HepG2 (cell line): ENCODE measurements around the gene DNM1L. TPM values are rescaled to one million over a fixed set of nuclear protein-coding genes. Genes with fewer than 3 reads are reported as not detected.

Source experiments
- DR1 ChIP-seq: sonication (generic); formaldehyde crosslinking; IDR thresholded peaks from 2 replicates; pipeline ENCODE4 v1.8.0; 2021; ENCODE audit warnings: mild to moderate bottlenecking, missing genetic modification reagents, inconsistent platforms
- FOSL2 ChIP-seq: sonication (generic); formaldehyde crosslinking; IDR thresholded peaks from 2 replicates; pipeline ENCODE4 v1.4.0; 2020; ENCODE audit warnings: missing genetic modification reagents
- HIVEP1 ChIP-seq: sonication (generic); formaldehyde crosslinking; IDR thresholded peaks from 2 replicates; pipeline ENCODE4 v1.4.0; 2020; ENCODE audit warnings: mild to moderate bottlenecking, missing genetic modification reagents
- IKZF1 ChIP-seq: fragments of 450-650 bp; IDR thresholded peaks from 2 replicates; pipeline ENCODE4 v1.7.1; 2016
- KDM4B ChIP-seq: sonication (generic); formaldehyde crosslinking; IDR thresholded peaks from 2 replicates; pipeline ENCODE4 v1.4.0; 2020; ENCODE audit warnings: missing genetic modification reagents
- MBD4 ChIP-seq: IDR thresholded peaks from 2 replicates; pipeline ENCODE4 v1.6.1; 2012; ENCODE audit warnings: low read length, inconsistent platforms, borderline replicate concordance
- NAIF1 ChIP-seq: sonication (generic); formaldehyde crosslinking; IDR thresholded peaks from 2 replicates; pipeline ENCODE4 v1.5.0; 2020; ENCODE audit warnings: mild to moderate bottlenecking, missing genetic modification reagents, borderline replicate concordance
- SATB2 ChIP-seq: sonication (generic); formaldehyde crosslinking; IDR thresholded peaks from 2 replicates; pipeline ENCODE4 v1.5.0; 2020; ENCODE audit warnings: missing genetic modification reagents
- SKI ChIP-seq: fragments of 450-650 bp; IDR thresholded peaks from one replicate; pipeline ENCODE4 v1.6.1; 2018; ENCODE audit warnings: mild to moderate bottlenecking; ENCODE audit not compliant: partially characterized antibody
- SMAD3 ChIP-seq: sonication (generic); formaldehyde crosslinking; IDR thresholded peaks from 2 replicates; pipeline ENCODE4 v1.4.0; 2020; ENCODE audit warnings: missing genetic modification reagents
- ZBTB21 ChIP-seq: sonication (generic); formaldehyde crosslinking; IDR thresholded peaks from 2 replicates; pipeline ENCODE4 v1.4.0; 2020; ENCODE audit warnings: missing genetic modification reagents
- ZNF138 ChIP-seq: sonication (generic); formaldehyde crosslinking; IDR thresholded peaks from 2 replicates; pipeline ENCODE4 v1.5.0; 2020; ENCODE audit warnings: mild to moderate bottlenecking, low read depth, missing genetic modification reagents
- ZNF562 ChIP-seq: sonication (generic); formaldehyde crosslinking; IDR thresholded peaks from 2 replicates; pipeline ENCODE4 v1.8.0; 2022; ENCODE audit warnings: missing genetic modification reagents, borderline replicate concordance
- ZNF75D ChIP-seq: sonication (generic); formaldehyde crosslinking; IDR thresholded peaks from 2 replicates; pipeline ENCODE4 v1.8.1; 2023; ENCODE audit warnings: missing genetic modification reagents, mild to moderate bottlenecking, borderline replicate concordance
- ZSCAN30 ChIP-seq: sonication (generic); formaldehyde crosslinking; IDR thresholded peaks from 2 replicates; pipeline ENCODE4 v1.5.0; 2020; ENCODE audit warnings: mild to moderate bottlenecking, missing genetic modification reagents
- polyA plus RNA-seq, 8 experiments: library from polyadenylated mRNA; depleted of rRNA in 3 of 8; stranded (reverse) in 7 of 8; unstranded in 1 of 8; fragments of >200 nt; fragmentation: Illumina TruSeq in 4 of 8; extraction: Trizol in 4 of 8; gene quantifications; 2 replicates each; pipeline versions ENCODE4 v1.2.1 to v1.2.3, GENCODE V29; 2011 to 2016; ENCODE audit warnings: low read depth in 4 of 8, missing spikeins in 1 of 8, mixed read lengths in 1 of 8; ENCODE audit not compliant: insufficient read depth in 1 of 8
- total RNA-seq, 5 experiments: library from RNA; depleted of rRNA; stranded (reverse); fragments of >200 nt; fragmentation: Illumina TruSeq; extraction: Trizol; gene quantifications; 2 replicates each; pipeline ENCODE4 v1.2.3, GENCODE V29; 2016; ENCODE audit warnings: low read depth in 1 of 5
- TF ChIP-seq, protein P1 (sequence below), 2 experiments: sonication (generic) in 1 of 2; formaldehyde crosslinking in 1 of 2; IDR thresholded peaks; 2 replicates each; pipeline versions ENCODE4 v1.5.1 to v1.6.1; 2011 to 2020; ENCODE audit warnings: borderline replicate concordance in 1 of 2, low read depth in 1 of 2, low read length in 1 of 2, mild to moderate bottlenecking in 1 of 2, missing genetic modification reagents in 1 of 2, moderate library complexity in 1 of 2
- TF ChIP-seq, protein P2 (sequence below), 2 experiments: IDR thresholded peaks; 2 replicates each; pipeline ENCODE4 v1.6.1; 2011 to 2012; ENCODE audit warnings: low read length in 2 of 2, borderline replicate concordance in 1 of 2, low read depth in 1 of 2, mild to moderate bottlenecking in 1 of 2, moderate library complexity in 1 of 2
- TF ChIP-seq, protein P3 (sequence below): sonication (generic); formaldehyde crosslinking; IDR thresholded peaks from 2 replicates; pipeline ENCODE4 v1.5.0; 2020; ENCODE audit warnings: mild to moderate bottlenecking, missing genetic modification reagents
- TF ChIP-seq, protein P4 (sequence below): sonication (generic); formaldehyde crosslinking; IDR thresholded peaks from 2 replicates; pipeline ENCODE4 v1.5.1; 2020; ENCODE audit warnings: missing genetic modification reagents, mild to moderate bottlenecking, borderline replicate concordance

The DNM1L gene
- total and polyA plus RNA-seq, 2 of the 13 experiments (the other 11 are each of a cell fraction or from before 2014, with no cell fraction given): 35.9 to 65.8 TPM

DNA sequence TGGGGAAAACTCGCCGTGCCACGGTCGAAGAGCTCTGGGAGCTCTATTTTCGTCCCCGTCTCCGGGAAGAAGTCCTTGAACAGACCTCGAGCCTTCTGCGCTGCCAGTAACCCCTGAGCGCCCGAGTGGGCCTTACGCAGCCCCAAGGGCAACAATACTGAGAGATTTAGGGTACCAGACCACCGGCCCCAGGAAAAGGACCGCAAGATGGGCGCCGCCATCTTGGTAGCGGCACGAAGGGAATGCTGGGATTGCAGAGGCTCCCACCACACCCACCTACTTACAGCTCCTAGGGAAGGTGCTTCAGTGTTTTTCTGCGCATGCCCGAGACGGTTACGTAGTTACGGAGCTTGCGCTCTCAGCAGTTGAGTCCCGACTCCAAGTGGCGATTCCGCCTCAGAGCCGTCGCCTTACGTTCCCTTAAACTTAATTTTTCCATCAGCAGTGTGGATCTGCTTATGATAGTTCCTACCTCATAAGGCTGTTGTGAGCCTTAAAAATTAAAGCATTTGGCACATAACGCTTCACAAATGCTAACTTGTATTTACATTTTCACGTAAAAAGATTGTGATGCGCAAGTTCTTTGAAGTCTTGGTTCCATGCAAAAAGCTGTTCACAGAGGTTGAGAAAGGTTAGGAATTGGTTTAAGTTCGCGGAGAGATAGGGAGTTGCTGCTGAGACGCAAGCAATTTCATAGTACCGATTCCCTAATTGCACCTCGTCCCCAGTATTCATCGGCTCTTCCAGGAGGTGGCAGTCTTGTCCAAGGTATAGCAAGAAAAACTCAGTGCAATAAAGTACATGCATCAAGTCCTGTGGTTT is 76.8 kb downstream of the DNM1L start, which contains the start of gene YARS2 (continued):
- TF ChIP-seq, protein P1, sequence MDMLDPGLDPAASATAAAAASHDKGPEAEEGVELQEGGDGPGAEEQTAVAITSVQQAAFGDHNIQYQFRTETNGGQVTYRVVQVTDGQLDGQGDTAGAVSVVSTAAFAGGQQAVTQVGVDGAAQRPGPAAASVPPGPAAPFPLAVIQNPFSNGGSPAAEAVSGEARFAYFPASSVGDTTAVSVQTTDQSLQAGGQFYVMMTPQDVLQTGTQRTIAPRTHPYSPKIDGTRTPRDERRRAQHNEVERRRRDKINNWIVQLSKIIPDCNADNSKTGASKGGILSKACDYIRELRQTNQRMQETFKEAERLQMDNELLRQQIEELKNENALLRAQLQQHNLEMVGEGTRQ (IDR thresholded peaks at IDR 0.05; ENCODE audit: low read depth, low read length): no peak
- TF ChIP-seq, protein P1 (CRISPR knock-in tag; IDR thresholded peaks at IDR 0.05; ENCODE audit: borderline replicate concordance): no peak
- 0 out of 2 replicates have a peak, but pooled peaks have one; percentile 23 for TF ChIP-seq ZNF138
- TF ChIP-seq ZNF562: no peak
- 0 out of 2 replicates have a peak, but pooled peaks have one; percentile 29 for TF ChIP-seq SMAD3 (CRISPR knock-in tag)
- TF ChIP-seq ZNF75D (CRISPR knock-in tag): no peak
- TF ChIP-seq KDM4B (CRISPR knock-in tag): no peak
- TF ChIP-seq MBD4: 0 out of 2 replicates have a peak, but pooled peaks have one; percentile 31
- TF ChIP-seq SKI: no peak
- TF ChIP-seq IKZF1: no peak
- no peak for TF ChIP-seq SATB2 (CRISPR knock-in tag)
- TF ChIP-seq DR1 (CRISPR knock-in tag): peak; percentile 24; the same call in 1 of the 2 replicates
- TF ChIP-seq, protein P2, sequence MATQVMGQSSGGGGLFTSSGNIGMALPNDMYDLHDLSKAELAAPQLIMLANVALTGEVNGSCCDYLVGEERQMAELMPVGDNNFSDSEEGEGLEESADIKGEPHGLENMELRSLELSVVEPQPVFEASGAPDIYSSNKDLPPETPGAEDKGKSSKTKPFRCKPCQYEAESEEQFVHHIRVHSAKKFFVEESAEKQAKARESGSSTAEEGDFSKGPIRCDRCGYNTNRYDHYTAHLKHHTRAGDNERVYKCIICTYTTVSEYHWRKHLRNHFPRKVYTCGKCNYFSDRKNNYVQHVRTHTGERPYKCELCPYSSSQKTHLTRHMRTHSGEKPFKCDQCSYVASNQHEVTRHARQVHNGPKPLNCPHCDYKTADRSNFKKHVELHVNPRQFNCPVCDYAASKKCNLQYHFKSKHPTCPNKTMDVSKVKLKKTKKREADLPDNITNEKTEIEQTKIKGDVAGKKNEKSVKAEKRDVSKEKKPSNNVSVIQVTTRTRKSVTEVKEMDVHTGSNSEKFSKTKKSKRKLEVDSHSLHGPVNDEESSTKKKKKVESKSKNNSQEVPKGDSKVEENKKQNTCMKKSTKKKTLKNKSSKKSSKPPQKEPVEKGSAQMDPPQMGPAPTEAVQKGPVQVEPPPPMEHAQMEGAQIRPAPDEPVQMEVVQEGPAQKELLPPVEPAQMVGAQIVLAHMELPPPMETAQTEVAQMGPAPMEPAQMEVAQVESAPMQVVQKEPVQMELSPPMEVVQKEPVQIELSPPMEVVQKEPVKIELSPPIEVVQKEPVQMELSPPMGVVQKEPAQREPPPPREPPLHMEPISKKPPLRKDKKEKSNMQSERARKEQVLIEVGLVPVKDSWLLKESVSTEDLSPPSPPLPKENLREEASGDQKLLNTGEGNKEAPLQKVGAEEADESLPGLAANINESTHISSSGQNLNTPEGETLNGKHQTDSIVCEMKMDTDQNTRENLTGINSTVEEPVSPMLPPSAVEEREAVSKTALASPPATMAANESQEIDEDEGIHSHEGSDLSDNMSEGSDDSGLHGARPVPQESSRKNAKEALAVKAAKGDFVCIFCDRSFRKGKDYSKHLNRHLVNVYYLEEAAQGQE (IDR thresholded peaks at IDR 0.05; ENCODE audit: borderline replicate concordance in 1 of 2, low read depth in 1 of 2, low read length in 2 of 2): peak in 1 of 2 experiments; percentile 42; a peak in 1 of 4 replicates
- TF ChIP-seq FOSL2 (CRISPR knock-in tag): no peak
- TF ChIP-seq ZSCAN30 (CRISPR knock-in tag): no peak
- TF ChIP-seq, protein P3, sequence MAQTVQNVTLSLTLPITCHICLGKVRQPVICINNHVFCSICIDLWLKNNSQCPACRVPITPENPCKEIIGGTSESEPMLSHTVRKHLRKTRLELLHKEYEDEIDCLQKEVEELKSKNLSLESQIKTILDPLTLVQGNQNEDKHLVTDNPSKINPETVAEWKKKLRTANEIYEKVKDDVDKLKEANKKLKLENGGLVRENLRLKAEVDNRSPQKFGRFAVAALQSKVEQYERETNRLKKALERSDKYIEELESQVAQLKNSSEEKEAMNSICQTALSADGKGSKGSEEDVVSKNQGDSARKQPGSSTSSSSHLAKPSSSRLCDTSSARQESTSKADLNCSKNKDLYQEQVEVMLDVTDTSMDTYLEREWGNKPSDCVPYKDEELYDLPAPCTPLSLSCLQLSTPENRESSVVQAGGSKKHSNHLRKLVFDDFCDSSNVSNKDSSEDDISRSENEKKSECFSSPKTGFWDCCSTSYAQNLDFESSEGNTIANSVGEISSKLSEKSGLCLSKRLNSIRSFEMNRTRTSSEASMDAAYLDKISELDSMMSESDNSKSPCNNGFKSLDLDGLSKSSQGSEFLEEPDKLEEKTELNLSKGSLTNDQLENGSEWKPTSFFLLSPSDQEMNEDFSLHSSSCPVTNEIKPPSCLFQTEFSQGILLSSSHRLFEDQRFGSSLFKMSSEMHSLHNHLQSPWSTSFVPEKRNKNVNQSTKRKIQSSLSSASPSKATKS (CRISPR knock-in tag): 0 out of 2 replicates have a peak, but pooled peaks have one; percentile 57
- peak; percentile 97 for TF ChIP-seq NAIF1
- no peak for TF ChIP-seq HIVEP1
- no peak for TF ChIP-seq ZBTB21 (CRISPR knock-in tag)
- TF ChIP-seq, protein P4, sequence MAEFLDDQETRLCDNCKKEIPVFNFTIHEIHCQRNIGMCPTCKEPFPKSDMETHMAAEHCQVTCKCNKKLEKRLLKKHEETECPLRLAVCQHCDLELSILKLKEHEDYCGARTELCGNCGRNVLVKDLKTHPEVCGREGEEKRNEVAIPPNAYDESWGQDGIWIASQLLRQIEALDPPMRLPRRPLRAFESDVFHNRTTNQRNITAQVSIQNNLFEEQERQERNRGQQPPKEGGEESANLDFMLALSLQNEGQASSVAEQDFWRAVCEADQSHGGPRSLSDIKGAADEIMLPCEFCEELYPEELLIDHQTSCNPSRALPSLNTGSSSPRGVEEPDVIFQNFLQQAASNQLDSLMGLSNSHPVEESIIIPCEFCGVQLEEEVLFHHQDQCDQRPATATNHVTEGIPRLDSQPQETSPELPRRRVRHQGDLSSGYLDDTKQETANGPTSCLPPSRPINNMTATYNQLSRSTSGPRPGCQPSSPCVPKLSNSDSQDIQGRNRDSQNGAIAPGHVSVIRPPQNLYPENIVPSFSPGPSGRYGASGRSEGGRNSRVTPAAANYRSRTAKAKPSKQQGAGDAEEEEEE (CRISPR knock-in tag): 0 out of 2 replicates have a peak, but pooled peaks have one; percentile 65
